Endothelial cell of umbilical vein (primary cell): ENCODE results near the gene ANAPC2. TPM values are rescaled to one million over a fixed set of nuclear protein-coding genes. Genes with fewer than 3 reads are reported as not detected.
A peak's percentile ranks its signal among the peaks of the same experiment; 100 is the strongest.

Experiments used
- BruUV-seq: library from RNA; stranded (reverse); fragments of 400-500 nt; replicated peaks from 2 replicates; lab custom pipeline; 2021; lab: Mats Ljungman, UMichigan
- CTCF ChIA-PET: fragments of 300-600, 350-600 bp; sonication (Branson Sonifier 250); formaldehyde crosslinking; loops from one replicate; lab custom pipeline; 2021; ENCODE audit warnings: antibody characterized with exemption, inconsistent platforms; lab: Charles Lee
- POLR2A ChIA-PET: fragments of 300-600, 350-600 bp; sonication (Branson Sonifier 250); formaldehyde crosslinking; loops from one replicate; lab custom pipeline; 2021; ENCODE audit warnings: antibody characterized with exemption, inconsistent platforms; lab: Charles Lee
- DNase-seq: peaks from one replicate; pipeline ENCODE4 v3.0.0-alpha.2; 2011; ENCODE audit warnings: low read depth, low spot score
- FAIRE-seq: peaks from 2 replicates; lab custom pipeline; 2011; peaks lifted over from hg19 to GRCh38; lab: Jason Lieb, UNC
- H2AFZ ChIP-seq: 2 replicates; pipeline ENCODE4 v1.6.0; 2012; ENCODE audit warnings: low read depth, low read length, control low read depth, inconsistent platforms
- H3K27ac ChIP-seq: 2 replicates; pipeline ENCODE4 v1.5.1; 2011; ENCODE audit warnings: low read depth, mild to moderate bottlenecking, control low read depth, low read length, moderate library complexity; ENCODE audit not compliant: insufficient read depth
- H3K27me3 ChIP-seq, 2 experiments: 2 replicates each; pipeline versions ENCODE4 v1.6.0 to v1.6.1; 2011; ENCODE audit warnings: low read length in 2 of 2, mixed read lengths in 1 of 2; ENCODE audit not compliant: control insufficient read depth in 2 of 2, insufficient read depth in 2 of 2
- H3K36me3 ChIP-seq, 2 experiments: 2 replicates in 1 of 2; 3 replicates in 1 of 2; pipeline ENCODE4 v1.5.1; 2011; ENCODE audit warnings: low read length in 2 of 2, mild to moderate bottlenecking in 1 of 2, moderate library complexity in 1 of 2; ENCODE audit not compliant: control insufficient read depth in 2 of 2, insufficient read depth in 2 of 2; ENCODE audit errors: extremely low read depth in 1 of 2
- H3K4me1 ChIP-seq: 3 replicates; pipeline ENCODE4 v1.5.1; 2011; ENCODE audit warnings: mild to moderate bottlenecking, low read length; ENCODE audit not compliant: control insufficient read depth, insufficient read depth; ENCODE audit errors: extremely low read depth
- H3K4me2 ChIP-seq: 2 replicates; pipeline ENCODE4 v1.6.1; 2011; ENCODE audit warnings: low read length, control low read depth, mixed read lengths; ENCODE audit not compliant: insufficient read depth
- H3K4me3 ChIP-seq, 3 experiments: fragments of 200-600 bp in 1 of 3; sonication (generic), shearing (Covaris generic) in 1 of 3; replicated peaks in 1 of 3; 2 replicates each; pipeline ENCODE4 v1.5.1; 2011 to 2016; ENCODE audit warnings: control low read depth in 3 of 3, low read length in 3 of 3, mild to moderate bottlenecking in 2 of 3, inconsistent platforms in 1 of 3, low read depth in 1 of 3, moderate library complexity in 1 of 3; ENCODE audit not compliant: insufficient read depth in 1 of 3
- H3K79me2 ChIP-seq: 2 replicates; pipeline ENCODE4 v1.6.0; 2012; ENCODE audit warnings: low read length, inconsistent platforms; ENCODE audit not compliant: control insufficient read depth, insufficient read depth
- H3K9ac ChIP-seq: replicated peaks from 2 replicates; pipeline ENCODE3; 2011; ENCODE audit warnings: low read length, control low read depth; ENCODE audit not compliant: insufficient read depth; ENCODE audit errors: extremely low read depth
- H3K9me1 ChIP-seq: replicated peaks from 3 replicates; pipeline ENCODE4 v1.6.0; 2011; ENCODE audit warnings: mild to moderate bottlenecking, low read length; ENCODE audit not compliant: control insufficient read depth, insufficient read depth; ENCODE audit errors: extremely low read depth
- H3K9me3 ChIP-seq: replicated peaks from 2 replicates; pipeline ENCODE4 v1.5.1; 2012; ENCODE audit warnings: low read length, inconsistent platforms; ENCODE audit not compliant: control insufficient read depth, insufficient read depth
- H4K20me1 ChIP-seq: replicated peaks from 2 replicates; pipeline ENCODE3; 2011; ENCODE audit warnings: mild to moderate bottlenecking, low read length; ENCODE audit not compliant: control insufficient read depth, insufficient read depth; ENCODE audit errors: extremely low read depth
- EZH2 ChIP-seq: IDR thresholded peaks from 2 replicates; pipeline ENCODE4 v1.6.1; 2012; ENCODE audit warnings: borderline replicate concordance, low read depth, mild to moderate bottlenecking, moderate library complexity, low read length, inconsistent platforms; ENCODE audit not compliant: severe bottlenecking
- FOS ChIP-seq: IDR thresholded peaks from 2 replicates; pipeline ENCODE4 v1.6.1; 2011; ENCODE audit warnings: mild to moderate bottlenecking, low read length, moderate library complexity, borderline replicate concordance; ENCODE audit not compliant: insufficient read depth
- GATA2 ChIP-seq: IDR thresholded peaks from 2 replicates; pipeline ENCODE4 v1.7.0; 2011; ENCODE audit warnings: low read depth, mild to moderate bottlenecking, moderate library complexity, mixed read lengths, low read length; ENCODE audit not compliant: insufficient read length, insufficient read depth
- JUN ChIP-seq: IDR thresholded peaks from 2 replicates; pipeline ENCODE4 v1.6.1; 2011; ENCODE audit warnings: borderline replicate concordance, low read depth; ENCODE audit not compliant: insufficient read length, insufficient read depth
- MYC ChIP-seq: IDR thresholded peaks from one replicate; pipeline ENCODE4 v1.6.1; 2011; ENCODE audit warnings: mild to moderate bottlenecking, low read depth, low read length
- POLR2A ChIP-seq: IDR thresholded peaks from 2 replicates; pipeline ENCODE4 v1.6.1; 2012; ENCODE audit warnings: low read depth, mild to moderate bottlenecking, control low read depth, low read length
- POLR2AphosphoS5 ChIP-seq: IDR thresholded peaks from 2 replicates; pipeline ENCODE4 v1.6.1; 2012; ENCODE audit warnings: low read depth, mild to moderate bottlenecking, control low read depth, low read length, moderate library complexity; ENCODE audit not compliant: insufficient read depth
- dilution Hi-C: fragments of 300-500 bp; cut with MboI; formaldehyde crosslinking; loops from one replicate; pipeline ENCODE4 v1.15.0; 2019; ENCODE audit warnings: low sequenced_read_pairs; ENCODE audit not compliant: extremely low pct_ligation_motif_present
- intact Hi-C: fragments of 100-400 bp; cut with micrococcal nuclease; formaldehyde crosslinking; loops from one replicate; pipeline ENCODE4 v1.10.0; 2022
- polyA plus RNA-seq, 4 experiments: library from polyadenylated mRNA; depleted of rRNA in 3 of 4; stranded (reverse) in 3 of 4; unstranded in 1 of 4; fragments of >200 nt; gene quantifications; 2 replicates each; pipeline versions ENCODE4 v1.2.1 to v1.2.3, GENCODE V29; 2011 to 2012; ENCODE audit warnings: missing spikeins in 1 of 4
- total RNA-seq: library from RNA; stranded (reverse); gene quantifications from 2 replicates; pipeline ENCODE4 v1.2.3, GENCODE V29; 2021
- TF ChIP-seq, protein P1 (sequence below): IDR thresholded peaks from 2 replicates; pipeline ENCODE4 v1.6.1; 2011; ENCODE audit not compliant: insufficient read depth, insufficient read length

Gene ANAPC2
- total and polyA plus RNA-seq, 2 donors (not counting 3 experiments of a cell fraction or from before 2014, with no cell fraction given) = 44.8 to 69.2 TPM

DNA sequence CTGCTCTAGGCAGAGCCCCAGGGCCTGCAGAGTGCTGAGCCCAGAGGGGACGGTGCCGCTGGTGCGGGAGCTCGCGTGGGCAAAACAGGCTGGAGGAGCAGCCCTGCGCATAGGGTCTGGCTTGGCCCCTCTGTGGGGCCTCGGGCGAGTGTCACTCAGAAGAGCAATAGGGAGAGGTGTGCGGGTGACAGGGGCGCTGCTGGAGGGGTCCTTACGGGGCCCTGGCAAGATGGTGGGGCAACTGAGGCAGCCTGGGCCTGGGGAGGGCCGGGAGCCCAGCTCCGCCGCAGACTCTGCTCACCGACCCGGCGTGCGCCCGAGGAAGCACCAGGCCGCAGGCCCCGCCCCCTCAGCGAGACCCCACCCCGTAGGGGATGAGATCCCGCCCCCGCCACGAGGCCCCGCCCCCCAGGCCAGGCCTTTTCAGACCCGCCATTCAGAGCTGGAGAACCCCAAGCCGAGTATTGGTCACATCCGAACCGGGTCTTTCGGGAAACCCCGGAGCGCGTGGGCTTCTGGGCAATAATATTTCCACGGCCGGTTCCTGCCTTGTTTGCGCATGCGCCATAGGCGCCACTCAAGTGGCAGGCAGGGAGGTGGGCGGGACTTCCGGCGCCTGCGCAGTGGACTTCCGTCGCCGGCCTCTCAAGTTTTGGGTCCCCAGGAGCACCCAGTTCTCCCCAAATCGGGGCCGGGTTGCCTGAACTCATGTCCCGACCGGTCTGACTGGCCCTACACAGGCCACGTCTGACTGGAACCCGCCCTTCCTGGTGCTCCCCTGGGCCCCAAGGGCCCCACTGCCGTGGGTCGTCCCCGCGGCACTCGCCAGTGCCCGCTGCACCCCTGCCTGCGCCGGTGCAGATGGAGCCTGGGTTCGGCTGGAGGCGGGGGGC, 35.0 kb upstream of the ANAPC2 start:
- H3K9me1 ChIP-seq = no peaks in the 10 kb centered on the region
- POLR2A ChIA-PET = interaction anchor here (0.6 to 1.9 kb wide), 6 partner anchors 17 to 377 kb away, joined by 3 to 10 read pairs (median 6); partner anchors contain the start of genes TPRN and TUBB4B
- H4K20me1 ChIP-seq = no peaks in the 10 kb centered on the region
- peak overlapping the region; percentile 68 for H3K27ac ChIP-seq
- no peaks in the 10 kb centered on the region for H3K79me2 ChIP-seq
- peak overlapping the region; percentile 95 for H2AFZ ChIP-seq
- H3K9me3 ChIP-seq = no peaks in the 10 kb centered on the region
- dilution Hi-C loops (no loop called here), intact Hi-C loops (loop anchor here (1.0 to 2.0 kb wide), 6 partner anchors 13 to 101 kb away; partner anchors contain the start of genes TPRN and TUBB4B)
- TF ChIP-seq POLR2A (peak; percentile 78), FOS (no peak), GATA2 (no peak), POLR2AphosphoS5 (peak; percentile 88), MYC (no peak), EZH2 (no peak), JUN (no peak)
- TF ChIP-seq, protein P1, sequence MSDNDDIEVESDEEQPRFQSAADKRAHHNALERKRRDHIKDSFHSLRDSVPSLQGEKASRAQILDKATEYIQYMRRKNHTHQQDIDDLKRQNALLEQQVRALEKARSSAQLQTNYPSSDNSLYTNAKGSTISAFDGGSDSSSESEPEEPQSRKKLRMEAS = no peak
- peak overlapping the region; percentile 80 to 91 (median 82) for H3K4me3 ChIP-seq
- peaks cover 18% of the 10 kb centered on the region for H3K4me1 ChIP-seq
- peak overlapping the region; percentile 70 for H3K9ac ChIP-seq
- TSS peak; percentile 95 for BruUV-seq
- no peaks in the 10 kb centered on the region for H3K27me3 ChIP-seq
- peak overlapping the region; percentile 86 for H3K4me2 ChIP-seq
- CTCF ChIA-PET = interaction anchor here (0.6 to 6.3 kb wide), 12 partner anchors 8 to 105 kb away, joined by 3 to 63 read pairs (median 8); partner anchors contain the start of genes NDOR1, SSNA1 and TMEM203
- peak; percentile 98 for DNase-seq
- H3K36me3 ChIP-seq = no peaks in the 10 kb centered on the region
- peak; percentile 96 for FAIRE-seq
